Thyroid gland (tissue), 4 donors: ENCODE data around the gene GGA2. TPM values are rescaled to one million over a fixed set of nuclear protein-coding genes. Genes with fewer than 3 reads are reported as not detected.
A peak's percentile ranks its signal among the peaks of the same experiment; 100 is the strongest.

Experiments
- DNase-seq, 2 donors: peaks; one replicate each; pipeline ENCODE4 v3.0.0-alpha.2; 2019
- H3K27ac ChIP-seq, 3 donors: fragments of 200-600 bp; sonication (generic); 1 replicate in 2 of 3; 2 replicates in 1 of 3; pipeline ENCODE4 v1.5.1; 2016 to 2019; ENCODE audit warnings: mild to moderate bottlenecking in 1 of 3, moderate library complexity in 1 of 3
- H3K27me3 ChIP-seq: fragments of 200-600 bp; sonication (generic); one replicate; pipeline ENCODE4 v1.5.1; 2019
- H3K36me3 ChIP-seq, 2 donors: fragments of 200-600 bp; sonication (generic); one replicate each; pipeline ENCODE4 v1.5.1; 2016 to 2019
- H3K4me1 ChIP-seq, 2 donors: fragments of 200-600 bp; sonication (generic); one replicate each; pipeline ENCODE4 v1.5.1; 2017 to 2019
- H3K4me3 ChIP-seq, 3 donors: fragments of 200-600 bp; sonication (generic); replicated peaks in 1 of 3; 1 replicate in 2 of 3; 2 replicates in 1 of 3; pipeline ENCODE4 v1.5.1; 2016; ENCODE audit warnings: mild to moderate bottlenecking in 1 of 3
- H3K9me3 ChIP-seq: fragments of 200-600 bp; sonication (generic); one replicate; pipeline ENCODE4 v1.5.1; 2017
- CTCF ChIP-seq, 6 experiments: fragments of 200-600 bp in 3 of 6; fragments of 450-650 bp in 3 of 6; sonication (generic) in 3 of 6; IDR thresholded peaks; one replicate each; pipeline ENCODE4 v1.5.1; 2016 to 2019; ENCODE audit warnings: antibody characterized with exemption in 6 of 6, mild to moderate bottlenecking in 2 of 6, inconsistent platforms in 1 of 6, moderate library complexity in 1 of 6
- POLR2A ChIP-seq, 2 donors: fragments of 450-650 bp; IDR thresholded peaks; one replicate each; pipeline ENCODE4 v1.6.1; 2017; ENCODE audit warnings: antibody characterized with exemption in 2 of 2, mild to moderate bottlenecking in 2 of 2, moderate library complexity in 1 of 2
- WGBS, 2 donors: methylation state at CpG; one replicate each; pipeline ENCODE4 v1.1.5; 2017; 5-methylcytosine and 5-hydroxymethylcytosine counted together
- intact Hi-C: fragments of 100-400 bp; cut with DNase I; formaldehyde crosslinking; loops from one replicate; pipeline ENCODE4 v1.15.1; 2023
- total RNA-seq, 4 donors: library from RNA; depleted of rRNA; stranded (reverse); fragments of >200 nt; gene quantifications; one replicate each; pipeline ENCODE4 v1.2.3, GENCODE V29; 2016

Gene GGA2
- total RNA-seq, 4 donors from 2014 or later = 103 to 190 (median 159) TPM

GRCh38 chr16:23509441-23509754 is 896 bp downstream of the GGA2 start:
- intact Hi-C loops = no loop called here
- no peak for TF ChIP-seq POLR2A (IDR thresholded peaks at IDR 0.05)
- no peak for TF ChIP-seq CTCF (IDR thresholded peaks at IDR 0.05)
- Histone ChIP-seq H3K27ac (peak overlapping the region; percentile 80 to 94 (median 93)), H3K4me3 (peak overlapping the region in 2 of 3 donors; percentile 78 to 95), H3K4me1 (peaks cover 39 to 50% of the 10 kb centered on the region in 2 donors), H3K9me3 (no peaks in the 10 kb centered on the region), H3K27me3 (no peaks in the 10 kb centered on the region), H3K36me3 (no peaks in the 10 kb centered on the region)
- no peak for DNase-seq
- whole genome bisulfite sequencing, 2 donors = 0 to 1% methylated on average over 5 of the region's 5 CpGs

GRCh38 chr16:23508589-23509440 is 1.5 kb downstream of the GGA2 start:
- no peak for TF ChIP-seq CTCF (IDR thresholded peaks at IDR 0.05)
- TF ChIP-seq POLR2A (IDR thresholded peaks at IDR 0.05) = no peak
- intact Hi-C loops = no loop called here
- H3K27me3 ChIP-seq = no peaks in the 10 kb centered on the region
- H3K4me3 ChIP-seq = peak overlapping the region; percentile 41 to 95 (median 78)
- no peaks in the 10 kb centered on the region for H3K9me3 ChIP-seq
- peak; percentile 55 to 63 for DNase-seq
- 15 to 17% methylated on average over 28 of the region's 28 CpGs for WGBS, 2 donors
- H3K27ac ChIP-seq = peak overlapping the region; percentile 80 to 94 (median 93)
- peaks cover 44 to 56% of the 10 kb centered on the region in 2 donors for H3K4me1 ChIP-seq
- H3K36me3 ChIP-seq = no peaks in the 10 kb centered on the region

- Histone ChIP-seq H3K9me3 (no peaks in the 10 kb centered on the region), H3K4me1 (peaks cover 63 to 72% of the 10 kb centered on the region in 2 donors), H3K27me3 (no peaks in the 10 kb centered on the region), H3K27ac (peak overlapping the region; percentile 51 to 94 (median 76)), H3K36me3 (no peaks in the 10 kb centered on the region), H3K4me3 (no peak overlapping the region)
- intact Hi-C loops = no loop called here
- DNase-seq = no peak
- 58 to 59% methylated on average over 8 of the region's 8 CpGs for WGBS, 2 donors
- no peak for TF ChIP-seq POLR2A (IDR thresholded peaks at IDR 0.05)
- no peak for TF ChIP-seq CTCF (IDR thresholded peaks at IDR 0.05)
These were observed 3.7 kb downstream of the GGA2 start for GRCh38 chr16:23506606-23506994.

GRCh38 chr16:23505671-23506605 is 4.4 kb downstream of the GGA2 start:
- peak overlapping the region; percentile 51 to 94 (median 76) for H3K27ac ChIP-seq
- H3K27me3 ChIP-seq = no peaks in the 10 kb centered on the region
- WGBS, 2 donors = 56 to 63% methylated on average over 7 of the region's 7 CpGs
- DNase-seq = no peak
- H3K4me1 ChIP-seq = peaks cover 69 to 74% of the 10 kb centered on the region in 2 donors
- no peaks in the 10 kb centered on the region for H3K36me3 ChIP-seq
- no peaks in the 10 kb centered on the region for H3K9me3 ChIP-seq
- H3K4me3 ChIP-seq = no peak overlapping the region
- TF ChIP-seq CTCF (IDR thresholded peaks at IDR 0.05) (peak in 1 of 6 experiments; percentile 29), POLR2A (IDR thresholded peaks at IDR 0.05) (no peak)
- intact Hi-C loops = no loop called here
